Right atrium auricular region (tissue), 2 donors: ENCODE data around the gene PCGF2. TPM values are rescaled to one million over a fixed set of nuclear protein-coding genes. Genes with fewer than 3 reads are reported as not detected.

ENCODE experiments used
- DNase-seq: peaks from one replicate; pipeline ENCODE4 v3.0.0-alpha.2; 2019; ENCODE audit warnings: low spot score
- H3K27ac ChIP-seq, 2 donors: fragments of 200-600 bp; sonication (generic); 1 replicate in 1 of 2; 2 replicates in 1 of 2; pipeline ENCODE4 v1.5.1; 2016 to 2019
- H3K27me3 ChIP-seq, 2 donors: fragments of 200-600 bp; sonication (generic); one replicate each; pipeline versions ENCODE4 v1.5.1 to v1.6.0; 2017 to 2019
- H3K36me3 ChIP-seq: fragments of 200-600 bp; sonication (generic); one replicate; pipeline ENCODE4 v1.5.1; 2016
- H3K4me1 ChIP-seq, 2 donors: fragments of 200-600 bp; sonication (generic); one replicate each; pipeline versions ENCODE4 v1.5.1 to v1.6.0; 2017 to 2019
- H3K4me3 ChIP-seq, 2 donors: fragments of 200-600 bp; sonication (generic); 1 replicate in 1 of 2; 2 replicates in 1 of 2; pipeline ENCODE4 v1.5.1; 2017 to 2019; ENCODE audit warnings: mild to moderate bottlenecking in 1 of 2, moderate library complexity in 1 of 2
- H3K9me3 ChIP-seq, 2 donors: fragments of 200-600 bp; sonication (generic); one replicate each; pipeline ENCODE4 v1.5.1; 2019
- microRNA-seq, 2 donors: library from miRNA; unstranded; fragments of <30 nt; microRNA quantifications; one replicate each; pipeline ENCODE4, GENCODE V29; 2016 to 2017; ENCODE audit warnings: borderline number of aligned reads in 2 of 2, borderline replicate concordance in 1 of 2
- total RNA-seq, 2 donors: library from RNA; depleted of rRNA; stranded (reverse); fragments of >200 nt; gene quantifications; one replicate each; pipeline ENCODE4 v1.1.0, GENCODE V29; 2016
- TF ChIP-seq, protein P1 (sequence below), 2 donors: fragments of 200-600 bp; sonication (generic); IDR thresholded peaks; one replicate each; pipeline ENCODE4 v1.5.1; 2019; ENCODE audit warnings: antibody characterized with exemption in 2 of 2

Gene PCGF2
- total RNA-seq, 2 donors from 2014 or later: 5.9 to 12.1 TPM

DNA sequence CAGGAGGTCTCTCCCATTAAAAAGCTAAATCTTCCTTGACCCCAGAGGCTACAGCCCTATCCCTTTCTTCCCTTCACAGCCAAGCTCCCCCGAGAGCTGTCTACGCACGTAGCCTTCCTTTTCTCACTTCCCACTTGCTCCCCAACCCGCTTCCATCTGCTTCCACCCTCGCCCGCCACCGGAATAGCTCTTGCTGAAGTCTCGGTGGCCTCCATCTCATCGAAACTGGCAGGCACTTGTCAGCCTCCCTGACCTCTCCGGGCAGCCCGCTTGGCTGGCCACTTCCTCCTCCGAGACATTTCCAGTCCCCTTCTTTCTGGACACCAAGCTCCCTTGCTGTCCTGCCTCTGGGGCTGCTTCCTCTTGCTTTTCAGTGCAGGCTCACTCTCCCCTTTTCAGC is 62.6 kb downstream of the PCGF2 start:
- no peaks in the 10 kb centered on the region for H3K36me3 ChIP-seq
- DNase-seq: no peak
- no peak overlapping the region for H3K27ac ChIP-seq

More for the DNA sequence above, 62.6 kb downstream of the PCGF2 start:
- H3K9me3 ChIP-seq: no peaks in the 10 kb centered on the region
- H3K27me3 ChIP-seq: no peaks in the 10 kb centered on the region
- TF ChIP-seq, protein P1, sequence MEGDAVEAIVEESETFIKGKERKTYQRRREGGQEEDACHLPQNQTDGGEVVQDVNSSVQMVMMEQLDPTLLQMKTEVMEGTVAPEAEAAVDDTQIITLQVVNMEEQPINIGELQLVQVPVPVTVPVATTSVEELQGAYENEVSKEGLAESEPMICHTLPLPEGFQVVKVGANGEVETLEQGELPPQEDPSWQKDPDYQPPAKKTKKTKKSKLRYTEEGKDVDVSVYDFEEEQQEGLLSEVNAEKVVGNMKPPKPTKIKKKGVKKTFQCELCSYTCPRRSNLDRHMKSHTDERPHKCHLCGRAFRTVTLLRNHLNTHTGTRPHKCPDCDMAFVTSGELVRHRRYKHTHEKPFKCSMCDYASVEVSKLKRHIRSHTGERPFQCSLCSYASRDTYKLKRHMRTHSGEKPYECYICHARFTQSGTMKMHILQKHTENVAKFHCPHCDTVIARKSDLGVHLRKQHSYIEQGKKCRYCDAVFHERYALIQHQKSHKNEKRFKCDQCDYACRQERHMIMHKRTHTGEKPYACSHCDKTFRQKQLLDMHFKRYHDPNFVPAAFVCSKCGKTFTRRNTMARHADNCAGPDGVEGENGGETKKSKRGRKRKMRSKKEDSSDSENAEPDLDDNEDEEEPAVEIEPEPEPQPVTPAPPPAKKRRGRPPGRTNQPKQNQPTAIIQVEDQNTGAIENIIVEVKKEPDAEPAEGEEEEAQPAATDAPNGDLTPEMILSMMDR (IDR thresholded peaks at IDR 0.05): no peak
- no peak overlapping the region for H3K4me3 ChIP-seq
- no peaks in the 10 kb centered on the region for H3K4me1 ChIP-seq

Small RNA genes within 50 kb of the gene (microRNA-seq; reads per million reads assigned to microRNA genes)
- gene MIR4726 (0 reads per million in 2 donors), gene MIR4734 (0 reads per million in 2 donors)

Other genes with a start within 250 kb of the PCGF2 start
- gene SRCIN1, start 142.4 kb downstream of the PCGF2 start, total RNA-seq: 1 to 10 TPM in 1 of 2 donors, under 1 TPM in 1; 0.52 to 1.1 TPM
- 1 to 10 TPM in 1 of 2 donors, under 1 TPM in 1; 0.70 to 3.1 TPM for gene EPOP, start 73.4 kb downstream of the PCGF2 start, total RNA-seq
- gene MLLT6, start 43.1 kb downstream of the PCGF2 start, total RNA-seq: 10 to 100 TPM; 38.6 to 71.6 TPM
- 10 to 100 TPM; 17.2 to 20.0 TPM for gene CISD3, start 18.0 kb downstream of the PCGF2 start, total RNA-seq
- 100 to 1,000 TPM; 185 to 200 TPM for gene PSMB3, start 4.4 kb upstream of the PCGF2 start, total RNA-seq
- 10 to 100 TPM; 45.9 to 47.7 TPM for gene PIP4K2B, start 51.2 kb upstream of the PCGF2 start, total RNA-seq
- gene CWC25, start 77.0 kb upstream of the PCGF2 start, total RNA-seq: 1 to 10 TPM; 9.0 to 9.5 TPM
- gene RPL23, start 105.4 kb upstream of the PCGF2 start, total RNA-seq: 100 to 1,000 TPM; 640 to 985 TPM
- gene LASP1, start 121.7 kb upstream of the PCGF2 start, total RNA-seq: 10 to 100 TPM; 34.2 to 65.4 TPM
- not detected for gene FBXO47, start 219.1 kb upstream of the PCGF2 start, total RNA-seq